SH-SY5Y (cell line): ENCODE measurements around the gene ZNRF4.

Source experiments
- GATA2 ChIP-seq: IDR thresholded peaks from 2 replicates; pipeline ENCODE4 v1.6.1; 2011; ENCODE audit warnings: mild to moderate bottlenecking, low read depth, low read length
- GATA3 ChIP-seq: IDR thresholded peaks from 2 replicates; pipeline ENCODE4 v1.6.1; 2011; ENCODE audit warnings: low read depth, mild to moderate bottlenecking, low read length, moderate library complexity

DNA sequence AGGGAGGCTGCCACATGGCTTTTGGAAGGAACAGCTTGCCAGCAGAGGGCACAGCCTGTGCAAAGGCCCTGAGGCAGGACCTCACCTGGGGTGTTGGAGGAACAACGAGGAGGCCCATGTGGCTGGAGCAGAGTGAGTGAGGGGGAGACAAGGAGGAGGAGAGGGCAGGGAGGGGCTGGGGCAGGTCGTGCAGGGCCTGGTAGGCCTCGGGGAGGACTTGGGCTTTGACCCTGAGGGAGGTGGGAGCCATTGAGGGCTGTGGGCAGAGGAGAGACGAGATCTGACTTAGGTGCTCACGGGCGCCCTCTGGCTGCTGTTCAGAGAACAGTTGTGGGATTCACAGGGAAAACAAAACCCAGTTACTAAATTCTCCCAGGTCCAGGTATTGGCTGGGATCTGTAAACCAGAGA, 25.2 kb downstream of the ZNRF4 start:
- TF ChIP-seq GATA3 (no peak), GATA2 (no peak)
